Measurements from ENCODE around the gene ADSS1.

ADSS1 gene

GRCh38 chr14:104714066-104714465 lies 10.0 kb upstream of the ADSS1 start:
- CTCF ChIA-PET = no interaction called here
- no peak for TF ChIP-seq CTCF (IDR thresholded peaks at IDR 0.05; ENCODE audit: control extremely low read depth, extremely low read depth, low read depth, missing control alignments)
- DNase-seq (ENCODE audit: extremely low spot score) = no peak
- POLR2A ChIA-PET = no interaction called here

- no peak for TF ChIP-seq CTCF (IDR thresholded peaks at IDR 0.05; ENCODE audit: control extremely low read depth, extremely low read depth, low read depth, missing control alignments)
- POLR2A ChIA-PET = no interaction called here
- CTCF ChIA-PET = no interaction called here
- no peak for DNase-seq (ENCODE audit: extremely low spot score)
Measured at GRCh38 chr14:104714681-104715080, 9.3 kb upstream of the ADSS1 start.

- ChIA-PET CTCF (no interaction called here), POLR2A (no interaction called here)
- DNase-seq (ENCODE audit: extremely low spot score) = no peak
- no peak for TF ChIP-seq CTCF (IDR thresholded peaks at IDR 0.05; ENCODE audit: control extremely low read depth, extremely low read depth, low read depth, missing control alignments)
Measured at GRCh38 chr14:104715416-104715815, 8.6 kb upstream of the ADSS1 start.

- ChIA-PET POLR2A (no interaction called here), CTCF (no interaction called here)
- no peak for TF ChIP-seq CTCF (IDR thresholded peaks at IDR 0.05; ENCODE audit: control extremely low read depth, extremely low read depth, low read depth, missing control alignments)
- DNase-seq (ENCODE audit: extremely low spot score) = no peak
Measured at GRCh38 chr14:104715871-104716270, 8.2 kb upstream of the ADSS1 start.

GRCh38 chr14:104717137-104717536 lies 6.9 kb upstream of the ADSS1 start:
- ChIA-PET CTCF (no interaction called here), POLR2A (no interaction called here)
- no peak for DNase-seq (ENCODE audit: extremely low spot score)
- TF ChIP-seq CTCF (IDR thresholded peaks at IDR 0.05; ENCODE audit: control extremely low read depth, extremely low read depth, low read depth, missing control alignments) = no peak

GRCh38 chr14:104717646-104718045 lies 6.4 kb upstream of the ADSS1 start:
- DNase-seq (ENCODE audit: extremely low spot score) = no peak
- no peak for TF ChIP-seq CTCF (IDR thresholded peaks at IDR 0.05; ENCODE audit: control extremely low read depth, extremely low read depth, low read depth, missing control alignments)
- ChIA-PET CTCF (no interaction called here), POLR2A (no interaction called here)

GRCh38 chr14:104718147-104718546 lies 5.9 kb upstream of the ADSS1 start:
- no peak for TF ChIP-seq CTCF (IDR thresholded peaks at IDR 0.05; ENCODE audit: control extremely low read depth, extremely low read depth, low read depth, missing control alignments)
- ChIA-PET POLR2A (no interaction called here), CTCF (no interaction called here)
- no peak for DNase-seq (ENCODE audit: extremely low spot score)

Measured in GM10248 (cell line).